ENCODE results near the gene KRT72.

KRT72 gene

DNA sequence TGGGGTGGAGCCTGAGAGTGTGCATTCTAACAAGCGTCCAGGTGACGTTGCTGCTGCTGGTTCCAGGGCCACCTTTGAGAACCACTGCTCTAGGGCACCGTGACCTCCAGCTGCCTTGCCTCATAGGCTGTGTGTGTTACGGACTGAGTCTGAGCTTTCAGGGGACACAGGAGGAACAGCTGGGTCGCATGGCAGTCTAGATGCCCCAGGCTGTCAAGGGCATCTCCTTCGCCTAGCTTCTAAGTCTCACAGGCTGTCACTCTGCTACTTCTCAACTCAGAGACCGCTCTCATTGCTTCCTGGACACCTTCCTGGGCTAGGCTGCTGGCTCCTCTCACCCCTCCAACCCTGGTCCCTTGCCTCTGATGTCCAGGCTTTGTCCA is 16.1 kb upstream of the KRT72 start:
- no peaks in the 10 kb centered on the region for H3K27me3 Mint-ChIP-seq
- H3K9me3 Mint-ChIP-seq, result no peaks in the 10 kb centered on the region
- H3K27ac Mint-ChIP-seq, result peak overlapping the region; percentile 42
- no peak overlapping the region for H3K4me3 Mint-ChIP-seq
- peaks cover 69% of the 10 kb centered on the region for H3K4me1 Mint-ChIP-seq (ENCODE audit: low read depth)
- H3K36me3 Mint-ChIP-seq (ENCODE audit: low read depth), result no peaks in the 10 kb centered on the region

DNA sequence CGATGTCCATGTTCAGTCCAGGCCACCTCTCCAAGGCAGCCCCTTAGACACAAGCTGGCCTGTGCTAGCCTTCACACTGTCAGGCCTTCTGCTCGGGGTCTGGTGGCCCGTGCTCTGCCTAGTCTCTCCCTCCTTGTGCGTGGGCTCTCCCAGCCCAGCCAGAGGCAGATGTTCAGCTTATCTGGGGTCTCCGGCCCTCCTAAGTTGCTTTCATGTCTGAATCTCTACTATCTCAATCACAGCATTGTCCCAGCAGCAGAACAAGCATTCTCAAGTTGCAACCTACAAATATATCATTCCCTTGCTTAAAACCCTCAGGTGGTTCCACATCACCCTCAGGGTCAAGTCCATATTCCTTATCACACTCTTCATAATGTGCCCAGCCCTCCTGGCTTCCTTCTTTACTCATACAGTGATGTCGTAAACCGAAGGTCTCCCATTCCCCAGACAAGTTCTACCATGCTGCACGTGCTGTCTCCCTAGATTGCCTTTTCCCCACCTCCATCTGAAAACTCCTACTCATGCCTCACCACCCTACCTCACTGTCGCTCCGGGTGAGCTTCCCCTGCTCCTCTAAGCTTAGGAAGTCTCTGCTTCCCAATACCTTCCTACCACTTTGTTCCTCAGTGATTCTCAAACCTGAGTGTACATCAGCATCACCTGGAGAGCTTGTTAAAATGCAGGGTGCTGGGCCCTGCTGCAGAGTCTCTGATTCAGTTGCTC is 15.6 kb upstream of the KRT72 start:
- peaks cover 72% of the 10 kb centered on the region for H3K4me1 Mint-ChIP-seq (ENCODE audit: low read depth)
- no peaks in the 10 kb centered on the region for H3K9me3 Mint-ChIP-seq
- peak overlapping the region; percentile 42 for H3K27ac Mint-ChIP-seq
- no peak overlapping the region for H3K4me3 Mint-ChIP-seq
- H3K36me3 Mint-ChIP-seq (ENCODE audit: low read depth), result no peaks in the 10 kb centered on the region
- H3K27me3 Mint-ChIP-seq, result no peaks in the 10 kb centered on the region

DNA sequence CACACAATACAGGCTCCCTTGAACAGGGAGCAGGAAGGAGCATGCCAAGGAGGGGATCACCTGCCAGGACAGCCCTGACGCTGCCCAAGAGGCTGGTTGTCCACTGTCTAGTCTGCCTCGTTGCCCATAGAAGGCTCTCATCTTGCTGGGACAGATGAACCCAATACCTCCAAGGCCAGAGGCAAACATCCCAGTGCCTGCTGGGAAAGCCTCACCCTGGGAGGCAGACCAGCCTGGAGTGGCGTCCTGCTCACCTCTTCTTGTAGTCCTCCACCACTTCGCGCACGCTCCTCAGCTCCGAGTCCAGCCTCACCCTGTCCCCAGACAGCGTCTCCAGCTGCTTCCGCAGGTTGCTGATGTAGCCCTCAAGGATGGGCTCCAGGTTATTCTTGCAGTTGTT is 14.6 kb upstream of the KRT72 start:
- Mint-ChIP-seq H3K4me3 (no peak overlapping the region), H3K9me3 (no peaks in the 10 kb centered on the region), H3K27ac (peak overlapping the region; percentile 42), H3K36me3 (ENCODE audit: low read depth) (no peaks in the 10 kb centered on the region), H3K4me1 (ENCODE audit: low read depth) (peaks cover 72% of the 10 kb centered on the region), H3K27me3 (no peaks in the 10 kb centered on the region)

DNA sequence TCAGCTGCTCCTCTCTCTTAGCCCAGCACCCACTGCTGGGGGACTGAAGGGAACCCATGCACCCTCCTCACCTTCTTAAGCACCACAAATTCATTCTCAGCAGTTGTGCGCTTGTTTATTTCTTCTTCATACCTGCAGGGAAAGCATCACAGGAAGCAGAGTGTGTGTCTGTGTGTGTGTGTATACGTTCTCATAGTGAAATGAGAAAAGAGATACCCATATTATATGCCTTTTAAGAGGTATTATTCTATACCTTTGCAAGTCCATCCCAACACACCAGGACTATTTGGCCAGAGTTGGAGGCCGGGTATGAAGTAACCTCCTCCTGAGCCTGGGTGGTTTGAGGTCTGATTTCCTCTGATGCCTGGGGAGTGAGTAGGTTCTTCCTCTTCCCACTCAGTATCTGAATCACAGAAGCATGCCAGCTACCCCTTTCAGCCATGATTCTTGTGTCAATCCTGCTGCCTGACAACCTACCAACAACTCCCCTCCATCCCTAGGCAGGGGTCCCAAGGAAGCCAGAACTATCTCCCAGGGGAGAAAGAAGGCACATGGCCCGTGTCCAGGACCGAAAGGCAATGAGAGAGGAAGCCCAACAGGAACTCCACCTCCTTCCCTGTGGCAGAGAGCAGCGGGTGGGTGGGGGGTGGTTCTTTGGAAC is 14.1 kb upstream of the KRT72 start:
- H3K4me1 Mint-ChIP-seq (ENCODE audit: low read depth), result peaks cover 71% of the 10 kb centered on the region
- H3K36me3 Mint-ChIP-seq (ENCODE audit: low read depth), result no peaks in the 10 kb centered on the region
- peak overlapping the region; percentile 86 for H3K27ac Mint-ChIP-seq
- H3K27me3 Mint-ChIP-seq, result no peaks in the 10 kb centered on the region
- H3K4me3 Mint-ChIP-seq, result no peak overlapping the region
- no peaks in the 10 kb centered on the region for H3K9me3 Mint-ChIP-seq

DNA sequence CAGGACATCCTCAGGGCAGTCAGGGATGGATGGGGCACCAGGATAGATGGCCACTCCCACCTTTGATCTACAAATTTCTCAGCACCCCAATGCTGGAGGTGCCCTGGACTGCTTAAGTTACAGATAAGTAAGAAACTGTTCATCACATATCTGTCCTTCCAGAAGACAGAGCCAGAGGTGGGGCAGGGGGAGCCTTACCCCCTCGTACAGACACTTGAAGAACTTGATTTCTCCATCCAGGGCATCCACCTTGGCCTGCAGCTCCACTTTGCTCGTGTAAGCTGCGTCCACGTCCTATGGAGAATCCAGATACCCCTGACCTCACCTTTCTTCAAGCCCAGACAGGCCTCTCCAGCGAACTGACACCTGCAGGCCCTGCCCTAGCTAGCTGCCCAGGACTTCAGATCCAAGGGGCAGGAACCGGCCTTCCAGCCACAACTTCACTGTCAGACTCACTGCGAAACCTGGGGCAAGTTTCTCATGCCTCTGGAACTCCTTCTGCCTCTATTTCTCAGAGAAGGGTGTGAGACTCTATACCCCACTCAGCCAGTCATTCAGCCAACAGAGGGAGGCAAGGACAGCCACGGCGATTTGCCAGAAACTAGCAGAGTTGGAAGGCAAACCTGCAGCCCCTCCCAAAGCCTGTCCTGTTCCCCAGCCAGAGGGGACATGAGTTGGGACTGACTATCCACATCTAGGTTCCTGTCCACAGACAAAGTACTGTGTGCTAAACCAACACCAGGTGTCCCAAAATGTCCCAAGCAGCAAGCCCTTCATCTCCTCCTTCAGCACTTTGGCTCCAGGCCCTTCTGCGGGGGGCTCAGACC is 13.3 kb upstream of the KRT72 start:
- H3K27me3 Mint-ChIP-seq, result no peaks in the 10 kb centered on the region
- H3K4me1 Mint-ChIP-seq (ENCODE audit: low read depth), result peaks cover 77% of the 10 kb centered on the region
- peak overlapping the region; percentile 1 for H3K27ac Mint-ChIP-seq
- H3K9me3 Mint-ChIP-seq, result no peaks in the 10 kb centered on the region
- H3K4me3 Mint-ChIP-seq, result no peak overlapping the region
- no peaks in the 10 kb centered on the region for H3K36me3 Mint-ChIP-seq (ENCODE audit: low read depth)

DNA sequence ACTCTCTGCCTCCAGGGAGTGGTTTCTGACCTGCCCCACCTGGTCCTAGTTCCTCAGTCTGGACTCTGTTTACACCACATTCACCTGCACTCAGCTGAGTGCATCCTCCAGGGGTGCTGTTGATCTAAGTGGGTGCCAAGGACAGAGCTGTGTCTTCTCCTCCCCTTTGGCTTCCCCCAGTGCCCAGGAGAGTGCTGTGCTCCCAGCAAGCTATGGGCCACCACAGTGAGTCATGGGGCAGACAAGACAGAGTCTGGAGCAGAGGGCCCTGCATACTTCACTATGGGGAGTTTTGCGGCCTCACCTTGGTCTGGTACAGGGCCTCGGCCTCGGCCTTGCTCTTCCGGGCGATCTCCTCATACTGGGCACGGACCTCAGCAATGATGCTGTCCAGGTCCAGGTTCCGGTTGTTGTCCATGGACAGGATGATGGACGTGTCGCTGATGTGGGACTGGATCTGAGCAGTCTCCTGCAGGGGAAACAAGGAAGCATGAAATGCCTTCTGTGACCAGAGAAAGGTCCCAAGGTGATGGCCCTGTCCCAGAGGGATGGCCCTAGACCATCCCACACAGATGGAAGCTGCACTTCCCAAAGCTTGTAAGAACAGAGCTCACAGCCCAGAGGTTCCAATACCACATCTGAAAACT is 12.2 kb upstream of the KRT72 start:
- Mint-ChIP-seq H3K36me3 (ENCODE audit: low read depth) (no peaks in the 10 kb centered on the region), H3K27me3 (no peaks in the 10 kb centered on the region), H3K9me3 (no peaks in the 10 kb centered on the region), H3K27ac (no peak overlapping the region), H3K4me1 (ENCODE audit: low read depth) (peaks cover 88% of the 10 kb centered on the region), H3K4me3 (no peak overlapping the region)

DNA sequence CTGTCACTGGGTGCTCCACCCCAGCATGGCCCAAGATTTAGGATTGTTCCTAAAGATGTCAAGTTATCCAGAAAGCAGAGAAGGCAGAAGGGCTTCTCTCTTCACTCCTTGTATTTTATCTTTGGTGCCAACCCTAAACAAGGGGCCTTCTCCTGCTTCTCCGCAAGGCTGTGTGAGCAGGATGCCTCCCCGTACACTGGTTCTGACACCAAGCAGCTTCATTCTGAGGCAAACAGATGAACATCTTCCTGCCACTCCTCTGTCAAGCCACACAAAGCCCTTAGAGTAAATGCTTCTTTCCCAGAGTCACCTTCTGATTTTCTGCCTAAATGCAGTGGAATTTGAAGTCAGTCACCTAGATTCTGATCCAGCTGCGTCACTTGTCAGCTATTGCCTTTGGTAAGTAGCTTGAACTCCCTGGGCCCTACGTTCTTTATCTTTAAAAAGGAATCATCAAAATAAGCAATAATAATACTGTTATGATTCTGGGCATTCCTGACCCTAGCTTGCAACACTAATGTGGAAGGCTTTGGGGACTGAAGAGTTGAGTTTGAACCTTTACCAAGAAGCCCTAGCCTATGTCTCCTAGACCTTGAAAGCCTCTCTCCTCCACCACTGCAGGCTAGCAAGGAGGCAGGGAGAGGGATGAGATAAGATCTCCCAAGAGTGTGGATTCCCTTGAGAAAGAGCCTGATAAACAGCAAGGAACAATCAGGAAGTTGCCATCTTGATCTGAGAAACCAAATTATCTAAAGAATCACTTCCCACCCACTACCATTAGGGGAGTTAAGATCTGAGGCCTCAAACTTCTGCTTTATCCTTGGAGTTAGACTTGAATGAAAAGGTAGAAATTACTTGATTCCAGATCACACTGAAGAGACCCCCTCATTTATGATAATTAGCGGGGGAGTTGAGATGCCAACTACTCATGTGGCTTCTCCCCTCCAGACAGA is 11.4 kb upstream of the KRT72 start:
- H3K4me3 Mint-ChIP-seq, result no peak overlapping the region
- H3K36me3 Mint-ChIP-seq (ENCODE audit: low read depth), result no peaks in the 10 kb centered on the region
- no peaks in the 10 kb centered on the region for H3K9me3 Mint-ChIP-seq
- H3K27me3 Mint-ChIP-seq, result no peaks in the 10 kb centered on the region
- no peak overlapping the region for H3K27ac Mint-ChIP-seq
- peaks cover 96% of the 10 kb centered on the region for H3K4me1 Mint-ChIP-seq (ENCODE audit: low read depth)

DNA sequence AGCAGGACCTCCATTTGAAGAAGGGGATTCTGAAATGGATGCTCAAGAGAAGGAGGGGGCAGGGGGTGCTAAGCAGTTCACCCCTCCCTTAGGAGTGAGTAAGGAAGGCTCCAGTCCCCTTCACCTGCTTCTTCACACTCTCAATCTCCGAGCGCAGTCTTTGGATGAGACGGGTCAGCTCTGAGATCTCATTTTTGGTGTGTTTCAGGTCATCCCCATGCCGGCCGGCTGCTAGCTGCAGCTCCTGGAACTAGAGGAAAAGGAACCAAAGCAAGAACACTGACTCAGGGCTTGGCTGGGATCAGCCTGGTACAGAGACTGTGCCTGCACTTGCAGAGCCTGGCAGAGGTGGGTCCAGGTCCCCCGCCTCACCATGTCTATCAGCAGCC is 9.8 kb upstream of the KRT72 start:
- Mint-ChIP-seq H3K4me3 (no peak overlapping the region), H3K9me3 (no peaks in the 10 kb centered on the region), H3K27ac (peak overlapping the region; percentile 19), H3K27me3 (no peaks in the 10 kb centered on the region), H3K4me1 (ENCODE audit: low read depth) (peaks cover 92% of the 10 kb centered on the region), H3K36me3 (ENCODE audit: low read depth) (no peaks in the 10 kb centered on the region)

DNA sequence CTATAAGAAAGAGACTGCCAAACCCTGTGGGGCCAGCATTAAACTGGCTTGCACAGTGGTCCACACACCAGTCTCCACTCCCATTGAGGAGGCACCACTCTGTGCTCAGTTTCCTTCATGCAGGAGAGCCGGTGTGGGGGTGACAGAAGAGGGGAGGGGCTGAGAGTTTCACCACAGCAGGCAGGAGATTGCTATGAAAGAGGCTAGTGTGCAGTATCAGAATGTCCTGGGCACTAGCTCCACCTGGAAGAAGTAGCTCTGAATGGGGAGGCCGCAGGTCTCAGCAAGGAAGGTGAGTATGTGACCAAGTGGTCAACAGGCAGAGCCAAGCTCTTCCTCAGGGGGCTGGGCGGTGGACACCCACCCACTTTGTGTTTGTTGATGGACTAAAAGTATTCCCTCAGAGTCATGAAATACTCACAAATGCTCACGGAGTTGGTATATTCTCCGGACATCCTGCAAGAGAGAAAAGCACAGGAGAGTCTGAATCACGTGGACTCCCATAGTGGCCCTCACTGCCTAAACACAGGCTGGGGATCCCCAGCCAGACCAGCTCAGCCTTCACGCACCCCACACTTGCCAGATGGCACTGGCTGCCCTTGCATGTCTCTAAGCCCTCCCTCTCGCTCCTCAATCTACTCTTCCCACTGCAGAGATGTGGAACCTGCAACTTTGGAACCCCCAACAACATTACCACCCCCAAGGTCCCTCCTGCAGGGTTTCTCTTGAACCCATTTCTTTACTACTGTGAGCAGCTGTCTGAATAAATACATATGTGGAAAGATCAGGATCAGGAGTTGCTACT is 7.8 kb upstream of the KRT72 start:
- Mint-ChIP-seq H3K9me3 (no peaks in the 10 kb centered on the region), H3K27ac (no peak overlapping the region), H3K27me3 (no peaks in the 10 kb centered on the region), H3K36me3 (ENCODE audit: low read depth) (no peaks in the 10 kb centered on the region), H3K4me1 (ENCODE audit: low read depth) (peaks cover 91% of the 10 kb centered on the region), H3K4me3 (no peak overlapping the region)

DNA sequence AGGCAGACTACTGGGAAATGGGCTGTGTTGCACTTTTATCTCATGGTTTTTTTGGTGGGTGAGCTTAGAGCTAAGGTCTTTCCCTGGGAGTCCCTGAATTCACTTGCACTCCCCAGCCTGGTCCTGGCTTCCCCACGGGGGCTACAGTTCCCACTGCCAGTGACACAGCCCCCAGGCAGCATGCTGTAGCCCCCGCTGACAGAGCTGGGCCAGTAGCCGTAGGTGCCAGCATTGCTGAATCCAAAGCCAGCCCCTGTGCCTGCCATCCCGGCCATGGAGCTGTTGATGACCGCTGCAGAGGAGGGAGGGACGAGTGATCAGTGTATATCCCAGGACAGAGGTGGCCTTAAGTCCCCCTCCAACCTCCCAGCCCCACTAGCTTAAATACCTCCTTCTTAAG is 6.9 kb upstream of the KRT72 start:
- no peaks in the 10 kb centered on the region for H3K27me3 Mint-ChIP-seq
- no peak overlapping the region for H3K4me3 Mint-ChIP-seq
- H3K36me3 Mint-ChIP-seq (ENCODE audit: low read depth), result no peaks in the 10 kb centered on the region
- no peaks in the 10 kb centered on the region for H3K9me3 Mint-ChIP-seq
- H3K4me1 Mint-ChIP-seq (ENCODE audit: low read depth), result peaks cover 91% of the 10 kb centered on the region
- no peak overlapping the region for H3K27ac Mint-ChIP-seq

DNA sequence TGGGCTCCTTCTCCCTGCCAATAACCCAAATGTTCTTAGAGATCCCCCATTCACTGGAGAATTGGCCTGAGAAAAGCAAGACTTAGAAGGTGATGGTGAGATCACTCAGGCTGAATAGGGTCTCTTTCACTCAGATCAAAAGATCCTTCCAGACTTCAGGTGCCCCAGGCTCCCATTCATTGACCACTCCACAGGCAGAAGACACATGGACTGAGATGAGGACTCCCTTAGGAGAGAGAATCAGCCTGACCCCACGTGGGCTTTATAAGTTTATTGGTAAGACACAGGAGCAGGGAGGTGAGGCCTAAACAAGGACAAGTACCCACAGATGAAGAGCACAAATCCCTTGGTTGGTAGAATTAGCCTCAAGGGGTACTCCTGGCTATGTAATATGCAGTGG is 6.1 kb upstream of the KRT72 start:
- Mint-ChIP-seq H3K4me3 (no peak overlapping the region), H3K36me3 (ENCODE audit: low read depth) (no peaks in the 10 kb centered on the region), H3K27ac (no peak overlapping the region), H3K9me3 (no peaks in the 10 kb centered on the region), H3K27me3 (no peaks in the 10 kb centered on the region), H3K4me1 (ENCODE audit: low read depth) (peaks cover 91% of the 10 kb centered on the region)

DNA sequence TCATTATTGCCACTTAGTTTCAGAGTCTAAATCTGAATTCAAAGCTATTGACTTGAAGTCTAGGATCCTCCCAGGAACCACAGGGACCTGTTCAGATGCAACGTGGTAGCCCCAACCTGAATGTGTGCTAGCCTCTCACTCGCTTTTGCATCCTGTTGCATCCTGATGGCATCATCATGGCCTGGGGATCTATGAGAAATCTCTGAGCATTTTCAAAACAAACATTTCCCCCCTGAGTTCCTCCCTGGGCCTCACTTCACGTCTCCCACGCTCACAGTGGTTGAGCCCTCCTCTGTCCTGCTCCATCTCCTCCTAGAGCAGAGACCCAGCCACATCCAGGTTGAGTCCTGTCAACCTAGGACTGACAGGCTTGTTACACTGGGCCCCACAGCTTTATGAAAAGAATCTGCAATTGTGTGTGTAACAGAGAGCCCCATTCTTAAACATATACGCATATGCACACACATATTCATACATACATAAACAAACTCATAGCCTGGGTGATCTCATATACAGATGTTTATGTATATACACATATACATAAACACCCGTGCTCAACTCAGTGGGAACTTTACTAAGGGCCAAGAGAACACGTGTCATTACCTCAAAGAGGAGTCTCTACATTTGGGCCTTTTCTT is 5.4 kb upstream of the KRT72 start:
- H3K9me3 Mint-ChIP-seq, result no peaks in the 10 kb centered on the region
- H3K27ac Mint-ChIP-seq, result no peak overlapping the region
- H3K36me3 Mint-ChIP-seq (ENCODE audit: low read depth), result no peaks in the 10 kb centered on the region
- H3K4me3 Mint-ChIP-seq, result no peak overlapping the region
- H3K27me3 Mint-ChIP-seq, result no peaks in the 10 kb centered on the region
- H3K4me1 Mint-ChIP-seq (ENCODE audit: low read depth), result peaks cover 90% of the 10 kb centered on the region

DNA sequence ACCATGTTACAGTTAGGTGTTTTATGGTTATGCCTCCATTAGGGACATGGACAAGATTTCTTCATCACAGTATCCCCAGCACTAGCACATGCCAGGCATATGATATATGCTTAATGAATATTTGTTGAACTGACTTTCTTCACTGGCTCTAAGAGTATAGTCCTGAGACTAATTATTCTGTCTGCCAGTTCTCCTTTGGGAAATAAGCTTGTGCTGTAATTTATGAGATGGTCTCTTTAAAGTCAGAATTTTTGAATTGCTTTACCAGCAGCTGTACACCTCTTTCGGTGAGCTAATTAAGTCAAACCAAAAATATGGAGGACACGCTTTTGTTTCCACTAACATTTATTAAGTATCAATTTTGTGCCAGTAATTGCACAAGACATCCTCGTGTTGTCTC is 4.8 kb upstream of the KRT72 start:
- Mint-ChIP-seq H3K27ac (no peak overlapping the region), H3K27me3 (no peaks in the 10 kb centered on the region), H3K4me3 (no peak overlapping the region), H3K4me1 (ENCODE audit: low read depth) (peaks cover 85% of the 10 kb centered on the region), H3K9me3 (no peaks in the 10 kb centered on the region), H3K36me3 (ENCODE audit: low read depth) (no peaks in the 10 kb centered on the region)
